Left ventricle myocardium inferior (tissue), 1 donor: ENCODE measurements around the gene GALE. TPM values are rescaled to one million over a fixed set of nuclear protein-coding genes. Genes with fewer than 3 reads are reported as not detected.
"Not testable (repeated sequence)": the region's sequence is repeated elsewhere in the genome, so short reads cannot be mapped to it uniquely, and the experiment has no call there.

Source experiments
- DNase-seq: peaks from one replicate; pipeline ENCODE4 v3.0.0-alpha.2; 2020
- H3K27ac ChIP-seq: fragments of 200-600 bp; replicated peaks from 2 replicates; pipeline ENCODE4 v1.8.0; 2021
- H3K27me3 ChIP-seq: fragments of 200-600 bp; 2 replicates; pipeline ENCODE4 v1.8.0; 2021; ENCODE audit warnings: low read depth
- H3K36me3 ChIP-seq: fragments of 200-600 bp; 2 replicates; pipeline ENCODE4 v1.8.0; 2021
- H3K4me1 ChIP-seq: fragments of 200-600 bp; 2 replicates; pipeline ENCODE4 v1.8.0; 2021
- H3K4me3 ChIP-seq: fragments of 200-600 bp; 2 replicates; pipeline ENCODE4 v1.8.0; 2021; ENCODE audit warnings: mild to moderate bottlenecking, moderate library complexity
- H3K9me3 ChIP-seq: fragments of 200-600 bp; replicated peaks from 2 replicates; pipeline ENCODE4 v1.8.0; 2021
- CTCF ChIP-seq: fragments of 200-600 bp; IDR thresholded peaks from 2 replicates; pipeline ENCODE4 v1.8.0; 2021; ENCODE audit warnings: antibody characterized with exemption, mild to moderate bottlenecking, borderline replicate concordance
- intact Hi-C: fragments of 100-400 bp; cut with micrococcal nuclease; formaldehyde crosslinking; loops from one replicate; pipeline ENCODE4 v1.11.0; 2022
- long read RNA-seq: library from polyadenylated mRNA; unstranded; transcript quantifications from one replicate; pipeline ENCODE4 v2.0.0, GENCODE V29; 2021
- total RNA-seq: library from RNA; stranded (reverse); fragmentation: NEBNext Ultra II Directional; extraction: Animal tissue kit (Norgen Biotek cat#: 25700); gene quantifications from one replicate; pipeline ENCODE4 v1.2.1, GENCODE V29; 2021
- donor health status: DM: no; HTN: yes; CAD: no; lungs with severe emphysema.

The GALE gene
- total RNA-seq = 6.3 TPM
- long read RNA-seq, transcript GALE-216 (12 exons, 1,566 nt) = major isoform, 8 of 13 reads
- long read RNA-seq, partial matches to known transcripts = 0 of 13 reads
- long read RNA-seq, other reads (novel, unspliced or antisense) = 3 of 13 reads

DNA sequence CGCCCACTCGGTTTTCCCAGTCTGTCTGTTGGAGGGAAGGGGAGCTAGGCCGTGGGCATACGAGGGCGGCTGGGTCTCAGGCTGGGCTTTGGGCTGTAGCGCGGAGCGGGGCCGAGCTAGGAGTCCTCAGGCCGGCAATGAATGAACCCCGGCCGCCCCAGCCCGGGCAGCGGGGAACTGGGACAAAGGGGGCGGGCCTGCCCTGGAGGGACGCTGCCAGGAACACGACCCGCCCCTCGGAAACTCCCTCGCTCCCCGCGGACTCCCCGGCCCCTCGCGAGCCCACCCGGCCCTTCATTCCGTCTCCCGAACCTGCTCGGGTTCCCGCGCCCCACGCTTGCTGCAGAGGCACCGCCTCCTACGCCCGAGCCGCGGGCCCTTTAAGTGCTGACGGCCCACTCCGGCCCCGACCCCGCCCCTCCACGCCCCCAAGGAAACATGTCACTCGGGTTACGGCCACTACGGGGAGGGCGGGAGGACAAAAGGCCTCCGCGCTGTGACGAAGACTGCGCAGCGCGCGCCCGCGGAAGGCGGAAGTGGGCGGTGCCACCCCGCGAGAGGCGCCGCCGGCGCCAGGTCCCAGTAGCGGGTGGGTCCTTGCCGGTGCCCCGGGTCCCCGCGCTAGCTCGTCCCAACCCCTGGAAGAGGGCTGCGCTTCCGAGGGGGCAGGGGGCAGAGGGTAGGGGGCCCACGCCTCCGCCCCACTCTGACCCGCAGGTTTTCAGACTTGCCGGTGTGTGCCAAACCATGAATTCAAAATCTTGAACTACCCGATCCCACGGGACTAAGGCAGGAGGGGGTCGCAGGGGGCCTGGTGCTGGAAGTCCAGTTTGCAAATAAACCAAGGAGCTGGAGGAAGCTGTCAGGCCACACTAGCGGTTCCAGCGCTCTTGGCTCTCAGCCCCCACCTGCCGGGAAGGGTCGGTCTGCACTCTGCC, at the start of gene GALE:
TSS of gene GALE (minus strand) at position 355 of the 938 bp plus-strand sequence. CDS start 1,747 bp downstream, outside the sequence.
- H3K36me3 ChIP-seq = peaks cover 17% of the 10 kb centered on the region
- intact Hi-C loops = no loop called here

DNA sequence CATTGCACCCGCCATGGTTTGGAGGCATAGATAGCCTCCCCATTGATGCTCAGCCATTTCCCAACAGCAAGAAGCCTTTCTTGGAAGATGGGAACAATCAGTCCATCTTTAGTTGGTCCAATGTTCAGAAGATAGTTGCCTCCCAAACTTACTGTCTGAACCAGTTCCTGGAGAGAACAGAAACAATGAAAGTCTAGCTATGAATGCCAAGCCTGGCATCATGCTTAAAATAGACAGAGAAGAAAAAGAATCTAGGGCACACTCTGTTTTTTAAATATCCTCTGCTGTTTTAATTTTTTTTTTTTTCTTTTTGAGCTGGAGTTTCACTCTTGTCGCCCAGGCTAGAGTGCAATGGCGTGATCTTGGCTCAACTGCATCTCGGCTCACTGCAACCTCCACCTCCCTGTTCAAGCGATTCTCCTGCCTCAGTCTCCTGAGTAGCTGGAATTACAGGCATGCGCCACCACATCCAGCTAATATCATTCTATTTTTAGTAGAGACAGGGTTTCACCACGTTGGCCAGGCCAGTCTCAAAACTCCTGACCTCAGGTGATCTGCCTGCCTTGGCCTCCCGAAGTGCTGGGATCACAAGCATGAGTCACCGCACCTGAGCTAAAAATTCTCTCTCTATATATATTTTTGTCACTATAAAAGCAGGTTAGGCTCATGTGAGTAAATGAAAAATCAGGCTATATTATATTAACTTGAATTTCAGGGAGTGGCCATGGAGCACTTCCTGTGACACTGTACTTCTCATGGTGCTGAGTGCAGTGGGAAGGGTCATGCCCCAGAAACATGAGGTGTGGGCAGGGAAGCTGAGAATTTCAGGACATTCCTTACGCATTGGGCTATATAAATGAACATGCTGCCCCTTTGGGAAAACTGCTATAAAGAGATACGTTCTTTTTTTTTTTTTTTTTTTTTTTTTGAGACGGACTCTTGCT, 48.4 kb upstream of the GALE start:
- H3K27ac ChIP-seq = peak overlapping the region; percentile 85
- no peaks in the 10 kb centered on the region for H3K27me3 ChIP-seq
- no peak for TF ChIP-seq CTCF
- peaks cover 7% of the 10 kb centered on the region for H3K9me3 ChIP-seq
- intact Hi-C loops = no loop called here
- H3K4me1 ChIP-seq = peaks cover 21% of the 10 kb centered on the region
- peak overlapping the region; percentile 4 for H3K4me3 ChIP-seq
- DNase-seq = no peak
- peaks cover 46% of the 10 kb centered on the region for H3K36me3 ChIP-seq

More for the DNA sequence above, at the start of gene GALE:
- no peak for TF ChIP-seq CTCF
- DNase-seq = peak; percentile 98
- Histone ChIP-seq H3K9me3 (no peaks in the 10 kb centered on the region), H3K27me3 (no peaks in the 10 kb centered on the region), H3K4me3 (peak within 1 kb of the TSS; percentile 97), H3K4me1 (peaks cover 41% of the 10 kb centered on the region), H3K27ac (peak within 1 kb of the TSS; percentile 98)

- H3K9me3 ChIP-seq, H3K27me3 ChIP-seq, H3K4me3 ChIP-seq, DNase-seq, intact Hi-C loops, H3K27ac ChIP-seq: not testable (repeated sequence)
- peaks cover 21% of the 10 kb centered on the region for H3K4me1 ChIP-seq
- peaks cover 46% of the 10 kb centered on the region for H3K36me3 ChIP-seq
Measured at GRCh38 chr1:23847482-23848095, 47.0 kb upstream of the GALE start.

DNA sequence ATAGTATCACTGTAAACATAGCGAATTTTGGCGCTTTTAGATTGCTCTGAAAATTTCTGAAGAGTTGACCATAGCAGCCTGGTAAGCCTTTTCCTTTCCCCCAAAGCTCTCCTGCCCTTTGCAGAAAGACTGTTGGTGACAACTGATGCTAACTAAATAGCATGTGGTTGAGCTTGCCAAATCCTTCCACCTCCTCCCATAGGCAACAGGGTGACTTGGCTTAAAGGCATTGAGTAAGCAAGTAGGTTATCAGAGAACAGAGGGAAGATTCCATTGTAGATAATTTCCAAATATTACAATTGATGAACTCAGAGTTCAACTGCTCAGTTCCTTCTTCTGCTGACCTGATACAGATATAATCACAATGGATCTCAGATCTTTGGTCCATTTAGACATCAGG, 44.6 kb upstream of the GALE start:
- Histone ChIP-seq H3K4me3 (no peak overlapping the region), H3K27me3 (no peaks in the 10 kb centered on the region), H3K36me3 (peaks cover 42% of the 10 kb centered on the region), H3K4me1 (peaks cover 21% of the 10 kb centered on the region), H3K9me3 (peaks cover 7% of the 10 kb centered on the region), H3K27ac (no peak overlapping the region)
- intact Hi-C loops = no loop called here
- no peak for TF ChIP-seq CTCF
- DNase-seq = no peak

GRCh38 chr1:23843644-23844043, 43.1 kb upstream of the GALE start:
- Histone ChIP-seq H3K36me3 (peaks cover 41% of the 10 kb centered on the region), H3K27me3 (no peaks in the 10 kb centered on the region), H3K27ac (no peak overlapping the region), H3K9me3 (peaks cover 7% of the 10 kb centered on the region), H3K4me1 (peaks cover 11% of the 10 kb centered on the region), H3K4me3 (no peak overlapping the region)
- intact Hi-C loops = no loop called here
- DNase-seq = no peak
- TF ChIP-seq CTCF = no peak
